ENCODE results near the gene A2ML1. TPM values are rescaled to one million over a fixed set of nuclear protein-coding genes. Genes with fewer than 3 reads are reported as not detected.
"Not testable (repeated sequence)": the region's sequence is repeated elsewhere in the genome, so short reads cannot be mapped to it uniquely, and the experiment has no call there.

A2ML1 gene
- total RNA-seq, 1 donor, result under 0.01 TPM

GRCh38 chr12:8894986-8895385 lies 72.6 kb downstream of the A2ML1 start:
- H3K79me2 ChIP-seq (ENCODE audit: insufficient read depth, low read length), result no peaks in the 10 kb centered on the region
- no peak for TF ChIP-seq CTCF (IDR thresholded peaks at IDR 0.05; ENCODE audit: extremely low read depth, low read depth, low read length)
- H3K27ac ChIP-seq (ENCODE audit: low read depth, low read length), result no peak overlapping the region
- H3K4me1 ChIP-seq (ENCODE audit: insufficient read depth, low read length), result no peaks in the 10 kb centered on the region
- H3K36me3 ChIP-seq (ENCODE audit: insufficient read depth, low read length), result no peaks in the 10 kb centered on the region
- H2AFZ ChIP-seq (ENCODE audit: low read length), result no peak overlapping the region
- no peak for DNase-seq (ENCODE audit: insufficient read length, low spot score, missing footprints)
- H3K9me3 ChIP-seq (ENCODE audit: low read depth, low read length), result no peaks in the 10 kb centered on the region
- H4K20me1 ChIP-seq (ENCODE audit: insufficient read depth, low read length), result no peaks in the 10 kb centered on the region
- H3K4me2 ChIP-seq (ENCODE audit: insufficient read depth, low read length), result no peak overlapping the region
- no peaks in the 10 kb centered on the region for H3K27me3 ChIP-seq (ENCODE audit: insufficient read depth, low read length)
- H3K4me3 ChIP-seq (ENCODE audit: insufficient read depth, low read length), result no peak overlapping the region

- Histone ChIP-seq H3K4me3 (ENCODE audit: insufficient read depth, low read length) (no peak overlapping the region), H4K20me1 (ENCODE audit: insufficient read depth, low read length) (no peaks in the 10 kb centered on the region), H3K79me2 (ENCODE audit: insufficient read depth, low read length) (no peaks in the 10 kb centered on the region), H3K9me3 (ENCODE audit: low read depth, low read length) (no peaks in the 10 kb centered on the region), H3K4me2 (ENCODE audit: insufficient read depth, low read length) (no peak overlapping the region), H2AFZ (ENCODE audit: low read length) (no peak overlapping the region), H3K4me1 (ENCODE audit: insufficient read depth, low read length) (no peaks in the 10 kb centered on the region), H3K36me3 (ENCODE audit: insufficient read depth, low read length) (no peaks in the 10 kb centered on the region), H3K27me3 (ENCODE audit: insufficient read depth, low read length) (no peaks in the 10 kb centered on the region), H3K27ac (ENCODE audit: low read depth, low read length) (no peak overlapping the region)
- no peak for TF ChIP-seq CTCF (IDR thresholded peaks at IDR 0.05; ENCODE audit: extremely low read depth, low read depth, low read length)
- no peak for DNase-seq (ENCODE audit: insufficient read length, low spot score, missing footprints)
Observed at GRCh38 chr12:8897081-8897480, 74.7 kb downstream of the A2ML1 start.

GRCh38 chr12:8899830-8900229 lies 77.4 kb downstream of the A2ML1 start:
- Histone ChIP-seq H3K4me2 (ENCODE audit: insufficient read depth, low read length) (no peak overlapping the region), H3K4me3 (ENCODE audit: insufficient read depth, low read length) (no peak overlapping the region), H2AFZ (ENCODE audit: low read length) (no peak overlapping the region), H3K9me3 (ENCODE audit: low read depth, low read length) (no peaks in the 10 kb centered on the region), H3K27me3 (ENCODE audit: insufficient read depth, low read length) (no peaks in the 10 kb centered on the region), H3K27ac (ENCODE audit: low read depth, low read length) (no peak overlapping the region), H3K36me3 (ENCODE audit: insufficient read depth, low read length) (no peaks in the 10 kb centered on the region), H3K79me2 (ENCODE audit: insufficient read depth, low read length) (no peaks in the 10 kb centered on the region), H3K4me1 (ENCODE audit: insufficient read depth, low read length) (no peaks in the 10 kb centered on the region), H4K20me1 (ENCODE audit: insufficient read depth, low read length) (no peaks in the 10 kb centered on the region)
- TF ChIP-seq CTCF (IDR thresholded peaks at IDR 0.05; ENCODE audit: extremely low read depth, low read depth, low read length), result no peak
- no peak for DNase-seq (ENCODE audit: insufficient read length, low spot score, missing footprints)

- DNase-seq (ENCODE audit: insufficient read length, low spot score, missing footprints), result not testable (repeated sequence)
Observed at GRCh38 chr12:8902703-8903102, 80.3 kb downstream of the A2ML1 start.

More at GRCh38 chr12:8902703-8903102, 80.3 kb downstream of the A2ML1 start:
- not testable (repeated sequence) for H2AFZ ChIP-seq (ENCODE audit: low read length); H3K36me3 ChIP-seq (ENCODE audit: insufficient read depth, low read length); H3K27ac ChIP-seq (ENCODE audit: low read depth, low read length); H3K79me2 ChIP-seq (ENCODE audit: insufficient read depth, low read length); H3K27me3 ChIP-seq (ENCODE audit: insufficient read depth, low read length); H3K4me3 ChIP-seq (ENCODE audit: insufficient read depth, low read length); H4K20me1 ChIP-seq (ENCODE audit: insufficient read depth, low read length); H3K4me1 ChIP-seq (ENCODE audit: insufficient read depth, low read length); H3K9me3 ChIP-seq (ENCODE audit: low read depth, low read length); H3K4me2 ChIP-seq (ENCODE audit: insufficient read depth, low read length)

Measured in osteoblast (primary cell).